ENCODE measurements around the gene ZMYND8.

DNA sequence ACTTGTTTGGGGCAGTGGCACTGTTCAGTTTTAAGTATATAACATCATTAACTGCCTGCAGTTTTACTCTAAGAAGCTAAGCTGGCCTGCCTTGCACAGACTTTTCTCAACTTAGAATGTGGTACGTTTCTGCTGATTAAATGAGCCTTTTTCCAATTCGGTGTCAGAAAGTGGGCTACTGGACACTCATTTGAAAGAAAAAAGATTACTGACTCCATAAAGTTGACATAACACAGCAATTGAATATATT, 2.1 kb downstream of the ZMYND8 start:
- TF ChIP-seq, protein P1, sequence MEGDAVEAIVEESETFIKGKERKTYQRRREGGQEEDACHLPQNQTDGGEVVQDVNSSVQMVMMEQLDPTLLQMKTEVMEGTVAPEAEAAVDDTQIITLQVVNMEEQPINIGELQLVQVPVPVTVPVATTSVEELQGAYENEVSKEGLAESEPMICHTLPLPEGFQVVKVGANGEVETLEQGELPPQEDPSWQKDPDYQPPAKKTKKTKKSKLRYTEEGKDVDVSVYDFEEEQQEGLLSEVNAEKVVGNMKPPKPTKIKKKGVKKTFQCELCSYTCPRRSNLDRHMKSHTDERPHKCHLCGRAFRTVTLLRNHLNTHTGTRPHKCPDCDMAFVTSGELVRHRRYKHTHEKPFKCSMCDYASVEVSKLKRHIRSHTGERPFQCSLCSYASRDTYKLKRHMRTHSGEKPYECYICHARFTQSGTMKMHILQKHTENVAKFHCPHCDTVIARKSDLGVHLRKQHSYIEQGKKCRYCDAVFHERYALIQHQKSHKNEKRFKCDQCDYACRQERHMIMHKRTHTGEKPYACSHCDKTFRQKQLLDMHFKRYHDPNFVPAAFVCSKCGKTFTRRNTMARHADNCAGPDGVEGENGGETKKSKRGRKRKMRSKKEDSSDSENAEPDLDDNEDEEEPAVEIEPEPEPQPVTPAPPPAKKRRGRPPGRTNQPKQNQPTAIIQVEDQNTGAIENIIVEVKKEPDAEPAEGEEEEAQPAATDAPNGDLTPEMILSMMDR (IDR thresholded peaks at IDR 0.05), result no peak
- TF ChIP-seq POLR2A (IDR thresholded peaks at IDR 0.05), result no peak
